ENCODE data around the gene SLC66A2. TPM values are rescaled to one million over a fixed set of nuclear protein-coding genes. Genes with fewer than 3 reads are reported as not detected.
"Not testable (repeated sequence)": the region's sequence is repeated elsewhere in the genome, so short reads cannot be mapped to it uniquely, and the experiment has no call there.

SLC66A2 gene
- total RNA-seq, 1 donor from 2014 or later = 13.5 TPM

GRCh38 chr18:79971211-79971952 is 19.9 kb upstream of the SLC66A2 start:
- DNase-seq (ENCODE audit: low spot score) = no peak

- DNase-seq (ENCODE audit: low spot score) = no peak
Measured at GRCh38 chr18:79970419-79971133, 19.1 kb upstream of the SLC66A2 start.

- peak; percentile 48 for DNase-seq (ENCODE audit: low spot score)
Measured at GRCh38 chr18:79965119-79965902, 13.9 kb upstream of the SLC66A2 start.

GRCh38 chr18:79964330-79965118 is 13.1 kb upstream of the SLC66A2 start, which contains the start of gene HSBP1L1:
TSS of gene HSBP1L1 (plus strand) at chr18:79964643. CDS start at chr18:79964736, 93 bp downstream.
- DNase-seq (ENCODE audit: low spot score) = peak; percentile 56

GRCh38 chr18:79963658-79964329 is 12.3 kb upstream of the SLC66A2 start:
- no peak for DNase-seq (ENCODE audit: low spot score)

GRCh38 chr18:79962835-79963657 is 11.6 kb upstream of the SLC66A2 start:
- no peak for DNase-seq (ENCODE audit: low spot score)

GRCh38 chr18:79962311-79962710 is 10.9 kb upstream of the SLC66A2 start:
- DNase-seq (ENCODE audit: low spot score) = peak; percentile 30

- DNase-seq (ENCODE audit: low spot score) = peak; percentile 37
Measured at GRCh38 chr18:79961527-79962291, 10.3 kb upstream of the SLC66A2 start.

GRCh38 chr18:79960921-79961526 is 9.6 kb upstream of the SLC66A2 start:
- no peak for DNase-seq (ENCODE audit: low spot score)

- not testable (repeated sequence) for DNase-seq (ENCODE audit: low spot score)
Measured at GRCh38 chr18:79960161-79960801, 8.8 kb upstream of the SLC66A2 start.

- no peak for DNase-seq (ENCODE audit: low spot score)
Measured at GRCh38 chr18:79958981-79959380, 7.5 kb upstream of the SLC66A2 start.

GRCh38 chr18:79956276-79956675 is 4.8 kb upstream of the SLC66A2 start:
- DNase-seq (ENCODE audit: low spot score) = no peak

GRCh38 chr18:79955302-79956075 is 4.0 kb upstream of the SLC66A2 start:
- DNase-seq (ENCODE audit: low spot score) = no peak

- DNase-seq (ENCODE audit: low spot score) = no peak
Measured at GRCh38 chr18:79954791-79955190, 3.3 kb upstream of the SLC66A2 start.

GRCh38 chr18:79953971-79954651 is 2.7 kb upstream of the SLC66A2 start:
- DNase-seq (ENCODE audit: low spot score) = no peak

- DNase-seq (ENCODE audit: low spot score) = no peak
Measured at GRCh38 chr18:79952996-79953559, 1.6 kb upstream of the SLC66A2 start.

Data from umbilical cord (tissue), 2 donors.